HG03280 (cell line): ENCODE results near the gene CSTPP1.

Source experiments
- ATAC-seq: cut with Tn5 transposase; IDR thresholded peaks from one replicate; pipeline ENCODE4 v1.9.1; 2021; ENCODE audit warnings: mild to moderate bottlenecking, moderate library complexity; ENCODE audit not compliant: unreplicated experiment

Gene CSTPP1

GRCh38 chr11:46936138-46937110, at the start of gene CSTPP1:
CSTPP1 (plus strand) TSS chr11:46936761; CDS start chr11:46936806, 45 bp downstream.
- ATAC-seq: peak; percentile 93

GRCh38 chr11:46888636-46889035, 47.9 kb upstream of the CSTPP1 start:
- ATAC-seq: no peak

GRCh38 chr11:46889251-46889650, 47.3 kb upstream of the CSTPP1 start:
- ATAC-seq: no peak

GRCh38 chr11:46889689-46890475, 46.7 kb upstream of the CSTPP1 start:
- ATAC-seq: no peak

- no peak for ATAC-seq
These were observed 45.9 kb upstream of the CSTPP1 start for GRCh38 chr11:46890665-46891064.

GRCh38 chr11:46892109-46892508, 44.5 kb upstream of the CSTPP1 start:
- ATAC-seq: no peak

- ATAC-seq: no peak
These were observed 43.7 kb upstream of the CSTPP1 start for GRCh38 chr11:46892838-46893237.

GRCh38 chr11:46894506-46894905, 42.1 kb upstream of the CSTPP1 start:
- ATAC-seq: no peak

- ATAC-seq: no peak
These were observed 41.6 kb upstream of the CSTPP1 start for GRCh38 chr11:46894961-46895360.

GRCh38 chr11:46895821-46896220, 40.7 kb upstream of the CSTPP1 start:
- no peak for ATAC-seq

- ATAC-seq: no peak
These were observed 39.7 kb upstream of the CSTPP1 start for GRCh38 chr11:46896719-46897406.

- ATAC-seq: no peak
These were observed 38.0 kb upstream of the CSTPP1 start for GRCh38 chr11:46898396-46899095.

- no peak for ATAC-seq
These were observed 37.0 kb upstream of the CSTPP1 start for GRCh38 chr11:46899501-46900025.

- ATAC-seq: no peak
These were observed 36.3 kb upstream of the CSTPP1 start for GRCh38 chr11:46900091-46900746.

GRCh38 chr11:46901156-46901555, 35.4 kb upstream of the CSTPP1 start:
- no peak for ATAC-seq

- no peak for ATAC-seq
These were observed 33.9 kb upstream of the CSTPP1 start for GRCh38 chr11:46902694-46903093.

- no peak for ATAC-seq
These were observed 32.7 kb upstream of the CSTPP1 start for GRCh38 chr11:46903846-46904245.

- no peak for ATAC-seq
These were observed 30.8 kb upstream of the CSTPP1 start for GRCh38 chr11:46905806-46906205.

- ATAC-seq: no peak
These were observed 29.9 kb upstream of the CSTPP1 start for GRCh38 chr11:46906609-46907041.

GRCh38 chr11:46907606-46908005, 29.0 kb upstream of the CSTPP1 start:
- no peak for ATAC-seq
